CD4-positive, CD25-positive, alpha-beta regulatory T cell (primary cell): ENCODE data around the gene IREB2. TPM values are rescaled to one million over a fixed set of nuclear protein-coding genes. Genes with fewer than 3 reads are reported as not detected.
"Not testable (repeated sequence)": the region's sequence is repeated elsewhere in the genome, so short reads cannot be mapped to it uniquely, and the experiment has no call there.

Source experiments
- ATAC-seq, 2 donors: fragments of 150-1000 bp; cut with Tn5 transposase; one replicate each; pipeline ENCODE4 v1.10.0; 2021; ENCODE audit warnings: low read depth in 2 of 2, moderate number of reproducible peaks in 2 of 2, moderate library complexity in 1 of 2
- DNase-seq, 3 donors: peaks; one replicate each; pipeline versions ENCODE4 v3.0.0 to v3.0.0-alpha.2; 2012 to 2022; ENCODE audit warnings: mixed read lengths in 1 of 3
- H3K27ac ChIP-seq: one replicate; pipeline ENCODE4 v1.7.0; 2013; ENCODE audit warnings: mild to moderate bottlenecking, low read length; ENCODE audit not compliant: insufficient read depth, poor library complexity, severe bottlenecking
- H3K27me3 ChIP-seq: one replicate; pipeline ENCODE4 v1.7.0; 2013; ENCODE audit warnings: low read length; ENCODE audit not compliant: control insufficient read depth, insufficient read depth
- H3K36me3 ChIP-seq: one replicate; pipeline ENCODE4 v1.7.0; 2013; ENCODE audit warnings: mild to moderate bottlenecking, low read length, moderate library complexity; ENCODE audit not compliant: control insufficient read depth, insufficient read depth
- H3K4me1 ChIP-seq: 2 replicates; pipeline ENCODE4 v1.7.0; 2013; ENCODE audit warnings: mild to moderate bottlenecking, low read length; ENCODE audit not compliant: insufficient read depth, control insufficient read depth, poor library complexity, severe bottlenecking
- H3K4me3 ChIP-seq: one replicate; pipeline ENCODE4 v1.7.0; 2013; ENCODE audit warnings: low read depth, mild to moderate bottlenecking, low read length, moderate library complexity
- H3K9me3 ChIP-seq, 2 experiments: 1 replicate in 1 of 2; 2 replicates in 1 of 2; pipeline ENCODE4 v1.7.0; 2013; ENCODE audit warnings: low read length in 2 of 2, mild to moderate bottlenecking in 1 of 2, moderate library complexity in 1 of 2; ENCODE audit not compliant: control insufficient read depth in 2 of 2
- H3K27ac Mint-ChIP-seq, 3 donors: one replicate each; pipeline ENCODE4 v1.8.0; 2020 to 2022; ENCODE audit warnings: mild to moderate bottlenecking in 3 of 3, mixed read lengths in 3 of 3, moderate library complexity in 2 of 3
- H3K27me3 Mint-ChIP-seq: one replicate; pipeline ENCODE4 v1.8.0; 2022; ENCODE audit warnings: mild to moderate bottlenecking, mixed read lengths
- H3K36me3 Mint-ChIP-seq: one replicate; pipeline ENCODE4 v1.8.0; 2020; ENCODE audit warnings: mixed read lengths
- H3K4me1 Mint-ChIP-seq, 4 donors: one replicate each; pipeline ENCODE4 v1.8.0; 2020 to 2022; ENCODE audit warnings: mixed read lengths in 4 of 4, mild to moderate bottlenecking in 1 of 4
- H3K4me3 Mint-ChIP-seq, 4 donors: one replicate each; pipeline ENCODE4 v1.8.0; 2020 to 2022; ENCODE audit warnings: mild to moderate bottlenecking in 4 of 4, mixed read lengths in 4 of 4, moderate library complexity in 3 of 4
- H3K9me3 Mint-ChIP-seq, 7 donors: one replicate each; pipeline ENCODE4 v1.8.0; 2020 to 2022; ENCODE audit warnings: mixed read lengths in 7 of 7, mild to moderate bottlenecking in 3 of 7, moderate library complexity in 2 of 7
- polyA plus RNA-seq, 4 donors: library from polyadenylated mRNA; unstranded; fragments of 300-500 nt; fragmentation: Illumina TruSeq; gene quantifications; one replicate each; pipeline ENCODE4 v1.2.3, GENCODE V29; 2021
- total RNA-seq: library from RNA; stranded (reverse); gene quantifications from one replicate; pipeline ENCODE4 v1.2.3, GENCODE V29; 2022

The IREB2 gene
- total and polyA plus RNA-seq, 5 donors from 2014 or later = 16.3 to 58.3 (median 18.7) TPM

DNA sequence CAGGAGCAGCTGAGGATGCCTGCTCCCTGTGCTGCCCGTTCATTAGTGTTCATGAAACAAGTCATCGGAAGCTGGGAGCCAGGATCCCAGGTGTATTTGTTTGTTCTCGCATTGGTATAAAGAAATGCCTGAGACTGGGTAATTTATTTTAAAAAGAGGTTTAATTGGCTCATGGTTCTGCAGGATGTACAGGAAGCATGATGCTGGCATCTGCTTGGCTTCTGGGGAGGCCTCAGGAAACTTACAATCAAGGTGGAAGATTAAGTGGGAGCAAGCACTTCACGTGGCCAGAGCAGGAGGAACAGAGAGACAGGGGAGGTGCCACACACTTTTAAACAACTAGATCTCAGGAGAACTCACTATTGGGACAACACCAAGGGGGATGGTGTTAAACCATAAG lies 63.8 kb downstream of the IREB2 start:
- no peak overlapping the region for H3K4me3 ChIP-seq
- peaks cover 5 to 12% (median 6%) of the 10 kb centered on the region in 4 donors for H3K4me1 Mint-ChIP-seq
- peaks cover 1% of the 10 kb centered on the region for H3K4me1 ChIP-seq
- no peaks in the 10 kb centered on the region for H3K27me3 Mint-ChIP-seq
- H3K4me3 Mint-ChIP-seq = no peak overlapping the region
- ATAC-seq (no peak), DNase-seq (no peak)
- no peaks in the 10 kb centered on the region for H3K9me3 ChIP-seq
- H3K36me3 Mint-ChIP-seq = peaks cover 20% of the 10 kb centered on the region
- H3K9me3 Mint-ChIP-seq = peaks cover 0 to 4% (median 0%) of the 10 kb centered on the region in 7 donors
- H3K27ac Mint-ChIP-seq = peak overlapping the region in 1 of 3 donors; percentile 18
- H3K27ac ChIP-seq = no peak overlapping the region
- H3K27me3 ChIP-seq = no peaks in the 10 kb centered on the region
- H3K36me3 ChIP-seq = peaks cover 26% of the 10 kb centered on the region

DNA sequence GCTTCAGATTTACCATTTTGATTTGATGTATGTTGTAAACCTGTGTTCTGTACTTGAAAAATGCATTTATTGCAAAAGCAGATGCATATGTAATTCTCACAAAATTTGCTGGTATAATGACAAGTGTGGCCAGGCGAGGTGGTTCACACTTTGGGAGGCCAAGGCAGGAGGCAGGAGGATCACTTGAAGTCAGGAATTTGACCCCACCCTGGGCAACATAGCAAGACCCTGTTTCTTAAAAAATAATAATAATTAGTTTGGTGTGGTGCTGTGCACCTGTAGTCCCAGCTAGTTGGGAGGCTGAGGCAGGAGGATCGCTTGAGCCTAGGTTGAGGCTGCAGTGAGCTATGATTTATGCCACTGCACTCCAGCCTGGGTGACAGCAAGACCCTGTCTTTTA lies 64.6 kb downstream of the IREB2 start:
- Histone ChIP-seq H3K36me3 (peaks cover 19% of the 10 kb centered on the region), H3K27ac (no peak overlapping the region), H3K27me3 (no peaks in the 10 kb centered on the region), H3K4me3 (no peak overlapping the region), H3K4me1 (peaks cover 9% of the 10 kb centered on the region), H3K9me3 (no peaks in the 10 kb centered on the region)
- H3K4me3 Mint-ChIP-seq = no peak overlapping the region
- peaks cover 13% of the 10 kb centered on the region for H3K36me3 Mint-ChIP-seq
- no peak for ATAC-seq
- peaks cover 5 to 12% (median 8%) of the 10 kb centered on the region in 4 donors for H3K4me1 Mint-ChIP-seq
- peaks cover under 1% of the 10 kb centered on the region for H3K27me3 Mint-ChIP-seq
- no peak for DNase-seq
- H3K9me3 Mint-ChIP-seq = peaks cover 0 to 4% (median 0%) of the 10 kb centered on the region in 7 donors
- peak overlapping the region in 1 of 3 donors; percentile 18 for H3K27ac Mint-ChIP-seq

DNA sequence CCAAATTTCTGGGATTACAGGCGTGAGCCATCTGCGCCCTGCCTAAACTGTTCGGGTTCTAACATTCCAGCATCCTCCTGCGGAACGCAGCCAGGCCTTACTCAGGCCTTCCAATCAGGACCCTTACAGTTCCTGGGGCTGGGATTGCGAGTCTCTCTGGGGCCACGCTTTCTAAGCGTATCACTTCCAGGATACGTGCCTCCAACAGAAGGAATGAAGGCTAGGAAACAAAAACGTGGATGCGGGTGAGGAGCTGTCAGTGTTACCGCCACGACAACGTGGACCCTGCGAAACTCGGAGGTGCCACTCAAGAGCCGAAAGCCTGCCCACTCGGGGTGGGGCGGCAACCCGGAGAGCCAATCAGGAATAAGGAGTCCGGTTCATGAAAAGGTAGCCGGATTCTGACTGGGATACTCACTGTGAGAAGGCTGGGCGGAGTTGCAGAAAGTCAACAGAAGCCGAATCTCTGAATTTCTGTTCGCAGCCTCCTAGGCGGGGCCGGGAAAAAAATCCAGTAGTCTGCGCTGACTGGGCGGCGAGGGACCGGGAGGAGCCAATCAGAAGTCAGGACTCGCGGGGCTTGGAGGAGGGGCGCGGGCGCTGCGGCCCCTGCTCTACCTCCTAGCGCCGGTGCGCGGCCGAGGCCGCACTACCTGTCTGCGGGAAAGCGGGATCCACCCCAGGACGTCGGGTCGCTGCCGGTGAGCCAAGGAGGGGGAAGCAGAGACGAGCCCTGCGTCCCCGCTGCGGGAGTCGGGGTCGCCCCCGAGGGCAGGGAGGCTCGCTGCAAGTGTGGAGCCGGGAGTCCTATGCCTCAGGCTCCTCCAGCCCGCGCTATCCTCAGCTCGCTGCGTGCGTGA lies 69.2 kb downstream of the IREB2 start, which contains the start of gene HYKK:
HYKK (plus strand) TSS at position 607 of the 860 bp plus-strand sequence. CDS start 5,512 bp downstream, outside the sequence.
- Histone ChIP-seq H3K36me3 (no peaks in the 10 kb centered on the region), H3K4me1 (peaks cover 27% of the 10 kb centered on the region), H3K27ac (no peak within 1 kb of the TSS), H3K4me3 (peak within 1 kb of the TSS; percentile 45), H3K27me3 (peaks cover 4% of the 10 kb centered on the region), H3K9me3 (no peaks in the 10 kb centered on the region)
- DNase-seq (peak; percentile 55 to 88 (median 64)), ATAC-seq (peak; percentile 76 to 77)
- Mint-ChIP-seq H3K4me3 (peak within 1 kb of the TSS; percentile 67 to 93 (median 82)), H3K4me1 (peaks cover 9 to 29% (median 11%) of the 10 kb centered on the region in 4 donors), H3K27me3 (peaks cover 15% of the 10 kb centered on the region), H3K9me3 (peaks cover 0 to under 1% (median 0%) of the 10 kb centered on the region in 7 donors), H3K27ac (peak within 1 kb of the TSS; percentile 61 to 83 (median 82)), H3K36me3 (peaks cover under 1% of the 10 kb centered on the region)

- peak overlapping the region in 1 of 3 donors; percentile 82 for H3K27ac Mint-ChIP-seq
Observed at GRCh38 chr15:78507831-78508160, 69.8 kb downstream of the IREB2 start.

DNA sequence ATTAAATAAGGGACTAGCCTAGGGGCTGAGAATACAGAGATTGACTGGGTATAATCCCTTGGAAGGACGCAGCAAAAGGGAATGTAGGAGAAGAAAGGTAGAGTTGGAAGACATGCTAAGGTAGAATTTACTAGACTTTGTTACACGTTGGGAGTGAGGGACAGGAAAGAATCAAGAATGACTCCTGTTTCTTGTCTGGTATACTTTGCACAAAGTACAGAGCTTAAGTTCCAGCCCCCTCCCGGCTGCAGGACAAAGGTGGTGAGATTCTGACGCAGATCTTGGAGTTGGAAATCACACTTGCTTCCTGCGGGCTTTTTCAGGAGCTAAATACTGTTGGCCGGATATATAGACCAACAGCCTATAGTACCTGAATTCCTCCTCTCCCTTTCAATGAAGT lies 70.3 kb downstream of the IREB2 start:
- H3K4me3 Mint-ChIP-seq = peak overlapping the region; percentile 67 to 93 (median 82)

More at GRCh38 chr15:78507831-78508160, 69.8 kb downstream of the IREB2 start:
- Histone ChIP-seq H3K4me3 (peak overlapping the region; percentile 45), H3K27me3 (peaks cover 4% of the 10 kb centered on the region), H3K4me1 (peaks cover 27% of the 10 kb centered on the region), H3K36me3 (no peaks in the 10 kb centered on the region), H3K9me3 (no peaks in the 10 kb centered on the region), H3K27ac (no peak overlapping the region)
- DNase-seq (no peak), ATAC-seq (peak; percentile 19 to 27)
- Mint-ChIP-seq H3K36me3 (no peaks in the 10 kb centered on the region), H3K4me1 (peaks cover 9 to 29% (median 11%) of the 10 kb centered on the region in 4 donors), H3K27me3 (peaks cover 15% of the 10 kb centered on the region), H3K4me3 (peak overlapping the region; percentile 67 to 93 (median 82)), H3K9me3 (no peaks in the 10 kb centered on the region)

DNA sequence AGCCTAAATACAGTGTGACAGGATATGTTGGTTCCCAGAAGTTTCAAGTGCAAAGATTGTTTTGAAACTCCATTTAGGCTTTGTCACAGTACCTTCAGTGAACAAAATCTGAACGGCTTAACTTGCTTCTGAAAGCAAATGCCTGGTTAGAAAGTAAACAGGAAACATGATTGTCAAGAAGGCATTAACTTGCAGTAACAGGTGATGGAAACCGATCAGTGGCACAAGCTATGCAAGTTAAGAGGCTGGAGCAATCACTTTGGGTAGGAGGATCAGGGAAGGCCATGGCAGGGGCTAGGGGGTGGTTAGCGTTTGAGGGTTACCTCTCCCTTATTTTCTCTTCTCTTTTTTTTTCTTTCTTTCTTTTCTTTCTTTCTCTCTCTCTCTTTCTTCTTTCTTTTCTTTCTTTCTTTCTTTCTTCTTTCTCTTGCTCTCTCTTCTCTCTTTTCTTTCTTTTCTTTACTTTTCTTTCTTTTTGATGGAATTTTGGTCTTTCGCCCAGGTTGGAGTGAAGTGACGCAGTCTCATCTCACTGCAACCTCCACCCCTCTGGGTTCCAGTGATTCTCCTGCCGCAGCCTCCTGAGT lies 71.8 kb downstream of the IREB2 start:
- Mint-ChIP-seq H3K9me3 (no peaks in the 10 kb centered on the region), H3K27ac (peak overlapping the region in 2 of 3 donors; percentile 73 to 80), H3K27me3 (peaks cover 15% of the 10 kb centered on the region), H3K4me1 (peaks cover 9 to 29% (median 11%) of the 10 kb centered on the region in 4 donors), H3K4me3 (peak overlapping the region in 3 of 4 donors; percentile 24 to 79 (median 37)), H3K36me3 (no peaks in the 10 kb centered on the region)
- no peak for ATAC-seq
- peak in 1 of 3 donors; percentile 56 for DNase-seq
- H3K27ac ChIP-seq = no peak overlapping the region
- H3K4me3 ChIP-seq = peak overlapping the region; percentile 34
- no peaks in the 10 kb centered on the region for H3K9me3 ChIP-seq
- H3K36me3 ChIP-seq = no peaks in the 10 kb centered on the region
- H3K27me3 ChIP-seq = peaks cover 4% of the 10 kb centered on the region
- H3K4me1 ChIP-seq = peaks cover 27% of the 10 kb centered on the region

More for the DNA sequence above, 70.3 kb downstream of the IREB2 start:
- Mint-ChIP-seq H3K4me1 (peaks cover 9 to 29% (median 11%) of the 10 kb centered on the region in 4 donors), H3K27ac (peak overlapping the region in 1 of 3 donors; percentile 82), H3K27me3 (peaks cover 15% of the 10 kb centered on the region), H3K36me3 (no peaks in the 10 kb centered on the region), H3K9me3 (no peaks in the 10 kb centered on the region)
- H3K27ac ChIP-seq = no peak overlapping the region
- peaks cover 27% of the 10 kb centered on the region for H3K4me1 ChIP-seq
- no peaks in the 10 kb centered on the region for H3K9me3 ChIP-seq
- no peaks in the 10 kb centered on the region for H3K36me3 ChIP-seq
- no peak for ATAC-seq
- peaks cover 4% of the 10 kb centered on the region for H3K27me3 ChIP-seq
- DNase-seq = no peak
- peak overlapping the region; percentile 45 for H3K4me3 ChIP-seq

DNA sequence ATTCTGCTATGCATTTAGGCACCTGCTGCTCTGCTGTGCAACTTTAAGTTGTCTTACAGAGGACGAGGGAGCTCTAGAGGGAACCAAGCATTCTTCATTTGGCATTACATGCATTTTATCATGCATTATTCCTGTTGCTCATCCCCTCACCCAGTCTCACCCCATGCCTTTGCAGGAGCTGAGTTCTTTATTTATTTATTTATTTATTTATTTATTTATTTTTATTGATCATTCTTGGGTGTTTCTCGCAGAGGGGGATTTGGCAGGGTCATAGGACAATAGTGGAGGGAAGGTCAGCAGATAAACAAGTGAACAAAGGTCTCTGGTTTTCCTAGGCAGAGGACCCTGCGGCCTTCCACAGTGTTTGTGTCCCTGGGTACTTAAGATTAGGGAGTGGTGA lies 82.0 kb downstream of the IREB2 start:
- H3K27ac Mint-ChIP-seq, H3K27me3 ChIP-seq, H3K4me3 Mint-ChIP-seq, H3K27me3 Mint-ChIP-seq, H3K9me3 ChIP-seq, H3K4me3 ChIP-seq, H3K9me3 Mint-ChIP-seq, H3K36me3 ChIP-seq, H3K4me1 Mint-ChIP-seq, DNase-seq, H3K4me1 ChIP-seq, H3K27ac ChIP-seq, ATAC-seq, H3K36me3 Mint-ChIP-seq: not testable (repeated sequence)
